K562 (cell line): ENCODE data around the gene PRC1. TPM values are rescaled to one million over a fixed set of nuclear protein-coding genes. Genes with fewer than 3 reads are reported as not detected.
A peak's percentile ranks its signal among the peaks of the same experiment; 100 is the strongest.

Experiments
- CHD2 ChIP-seq: IDR thresholded peaks from 2 replicates; pipeline ENCODE4 v1.6.1; 2011; ENCODE audit warnings: low read depth, low read length
- CREM ChIP-seq: IDR thresholded peaks from 2 replicates; pipeline ENCODE4 v1.6.1; 2014; ENCODE audit warnings: antibody characterized with exemption, low read depth
- CTCF ChIP-seq, 3 experiments: IDR thresholded peaks in 2 of 3; conservative IDR thresholded peaks in 1 of 3; 2 replicates each; pipeline ENCODE4 v1.5.1; 2011 to 2012; ENCODE audit warnings: low read length in 3 of 3, mild to moderate bottlenecking in 3 of 3, control low read depth in 2 of 3, improper control_type of control experiment in 1 of 3, inconsistent platforms in 1 of 3, low read depth in 1 of 3, mixed read lengths in 1 of 3, moderate library complexity in 1 of 3; ENCODE audit not compliant: insufficient read depth in 2 of 3
- GABPB1 ChIP-seq: sonication (generic); formaldehyde crosslinking; IDR thresholded peaks from 2 replicates; pipeline ENCODE4 v1.8.0; 2022; ENCODE audit warnings: mild to moderate bottlenecking, missing genetic modification reagents
- L3MBTL2 ChIP-seq: fragments of 450-650 bp; IDR thresholded peaks from 2 replicates; pipeline ENCODE4 v1.6.1; 2016; ENCODE audit warnings: mild to moderate bottlenecking, moderate library complexity
- RAD21 ChIP-seq, 2 experiments: fragments of 250-450 bp in 1 of 2; fragments of 450-650 bp in 1 of 2; sonication (Bioruptor Pico) in 1 of 2; formaldehyde crosslinking in 1 of 2; IDR thresholded peaks in 1 of 2; conservative IDR thresholded peaks in 1 of 2; 2 replicates each; pipeline versions ENCODE4 v1.4.0 to v1.8.0; 2020 to 2022; ENCODE audit warnings: mild to moderate bottlenecking in 2 of 2, moderate library complexity in 1 of 2
- RB1 ChIP-seq: fragments of 450-650 bp; IDR thresholded peaks from 2 replicates; pipeline ENCODE4 v1.6.1; 2017; ENCODE audit warnings: low read depth, mild to moderate bottlenecking
- SMAD1 ChIP-seq: fragments of 150-350 bp; IDR thresholded peaks from 2 replicates; pipeline ENCODE4 v1.6.1; 2014; ENCODE audit warnings: low read length, low read depth; ENCODE audit not compliant: partially characterized antibody
- SMC3 ChIP-seq: conservative IDR thresholded peaks from 2 replicates; pipeline ENCODE4 v1.6.1; 2011; ENCODE audit warnings: low read depth, low read length, improper control_type of control experiment; ENCODE audit not compliant: insufficient read depth
- SOX6 ChIP-seq: fragments of 450-650 bp; IDR thresholded peaks from 2 replicates; pipeline ENCODE4 v1.6.1; 2014; ENCODE audit warnings: mild to moderate bottlenecking
- SRF ChIP-seq, 2 experiments: fragments of 250-450, 450-650 bp in 1 of 2; sonication (Bioruptor Pico) in 1 of 2; sonication (generic) in 1 of 2; formaldehyde crosslinking; IDR thresholded peaks; 2 replicates each; pipeline versions ENCODE4 v1.5.0 to v1.5.1; 2020 to 2022; ENCODE audit warnings: mild to moderate bottlenecking in 1 of 2, missing genetic modification reagents in 1 of 2
- TCF3 ChIP-seq: sonication (generic); formaldehyde crosslinking; IDR thresholded peaks from 2 replicates; pipeline ENCODE4 v1.4.0; 2020; ENCODE audit warnings: mild to moderate bottlenecking, missing genetic modification reagents
- TEAD1 ChIP-seq, 2 experiments: fragments of 450-650 bp in 1 of 2; sonication (generic) in 1 of 2; formaldehyde crosslinking; IDR thresholded peaks; 2 replicates each; pipeline versions ENCODE4 v1.4.0 to v1.8.0; 2020 to 2022; ENCODE audit warnings: mild to moderate bottlenecking in 2 of 2, missing genetic modification reagents in 1 of 2
- ZEB2 ChIP-seq: fragments of 450-650 bp; IDR thresholded peaks from 2 replicates; pipeline ENCODE4 v1.6.1; 2016
- ZNF668 ChIP-seq: fragments of 250-450 bp; sonication (Bioruptor Pico); IDR thresholded peaks from 2 replicates; pipeline ENCODE4 v1.8.0; 2022; ENCODE audit warnings: mild to moderate bottlenecking, inconsistent platforms
- ZNF76 ChIP-seq: fragments of 250-450 bp; sonication (Bioruptor Pico); IDR thresholded peaks from 2 replicates; pipeline ENCODE4 v1.4.0; 2020; ENCODE audit warnings: mild to moderate bottlenecking, moderate library complexity, borderline replicate concordance
- polyA plus RNA-seq, 8 experiments: library from polyadenylated mRNA; depleted of rRNA in 4 of 8; stranded (reverse) in 5 of 8; unstranded in 3 of 8; fragments of >200 nt; fragmentation: Nextera tagmentation in 2 of 8; fragmentation: Illumina TruSeq in 1 of 8; extraction: Ambion mirVana in 2 of 8; extraction: Trizol in 1 of 8; gene quantifications; 2 replicates each; pipeline versions ENCODE4 v1.2.1 to v1.2.3, GENCODE V29; 2011 to 2014; ENCODE audit warnings: inconsistent platforms in 1 of 8, missing spikeins in 1 of 8
- total RNA-seq, 7 experiments: library from RNA; depleted of rRNA in 6 of 7; stranded (reverse); fragments of >200 nt in 6 of 7; fragmentation: Illumina TruSeq in 2 of 7; extraction: Trizol in 2 of 7; gene quantifications; 2 replicates each; pipeline versions ENCODE4 v1.2.1 to v1.2.3, GENCODE V29; 2011 to 2021; ENCODE audit warnings: low replicate concordance in 1 of 7
- TF ChIP-seq, protein P1 (sequence below): sonication (generic); formaldehyde crosslinking; IDR thresholded peaks from 2 replicates; pipeline ENCODE4 v1.8.1; 2023; ENCODE audit warnings: mild to moderate bottlenecking, missing genetic modification reagents

PRC1 gene
- total and polyA plus RNA-seq, 9 of the 15 experiments (the other 6 are each of a cell fraction or from before 2014, with no cell fraction given): 156 to 391 (median 240) TPM

DNA sequence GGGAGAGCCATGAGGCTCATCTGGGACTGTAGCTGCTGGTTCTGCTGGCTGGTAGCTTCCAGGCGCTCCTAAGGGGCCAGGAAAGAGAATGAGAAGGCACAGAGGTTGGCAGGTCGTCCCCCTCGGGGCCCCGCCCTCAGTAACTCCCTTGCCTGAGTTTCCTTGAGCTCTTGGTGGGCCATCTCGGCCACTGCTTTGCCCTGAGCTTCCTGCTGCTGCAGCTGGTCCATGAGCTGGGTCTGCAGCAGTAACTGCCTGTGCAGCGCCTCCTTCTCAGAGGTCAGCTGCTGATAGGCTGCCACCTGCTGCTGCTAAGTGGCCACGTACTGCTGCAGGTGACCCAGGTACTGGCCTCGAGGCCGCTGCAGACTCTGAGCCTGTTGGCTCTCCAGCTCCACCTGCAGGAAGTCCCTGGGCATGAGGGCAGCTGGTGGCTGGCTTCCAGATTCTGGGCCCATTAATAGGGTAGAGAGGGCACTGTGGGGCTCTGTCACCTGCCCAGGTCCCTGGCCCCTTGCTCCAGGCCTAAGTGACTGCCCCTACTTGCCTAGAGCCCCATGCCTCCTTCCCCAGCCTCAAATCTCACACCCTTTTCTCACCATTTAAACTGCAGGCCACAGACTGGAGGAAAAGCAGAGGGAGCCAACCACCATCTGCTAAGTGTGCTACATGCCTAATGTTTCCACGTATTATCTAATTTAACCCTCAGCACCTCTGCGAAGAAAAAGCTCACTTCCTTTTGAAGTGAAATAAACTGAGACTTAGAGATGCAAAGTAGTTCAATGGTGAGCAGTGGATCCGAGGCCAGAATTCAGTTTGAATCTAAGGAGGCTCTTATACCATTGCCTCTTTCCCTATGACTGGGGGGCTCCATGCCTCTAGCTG lies 38.8 kb upstream of the PRC1 start (continued):
- TF ChIP-seq CREM: peak; percentile 50
- peak; percentile 97 for TF ChIP-seq ZEB2
- TF ChIP-seq TCF3: peak; percentile 40; the same call in 1 of the 2 replicates
- no peak for TF ChIP-seq ZNF668
- peak; percentile 36; the same call in 1 of the 2 replicates for TF ChIP-seq GABPB1 (CRISPR knock-in tag)
- TF ChIP-seq CHD2: no peak
- TF ChIP-seq SMAD1: no peak
- 0 out of 4 replicates have a peak, but pooled peaks of 1 of the 2 experiments have one; percentile 28 for TF ChIP-seq SRF (CRISPR knock-in tag; IDR thresholded peaks at IDR 0.05)
- peak; percentile 85 to 90 (median 90) for TF ChIP-seq CTCF (IDR thresholded peaks at IDR 0.05 in 2 of 3, conservative IDR thresholded peaks at IDR 0.05 in 1 of 3; ENCODE audit: insufficient read depth in 2 of 3, low read depth in 1 of 3, low read length in 3 of 3)
- TF ChIP-seq ZNF76 (CRISPR knock-in tag): no peak
- TF ChIP-seq RAD21 (CRISPR knock-in tag; conservative IDR thresholded peaks at IDR 0.05 in 1 of 2, IDR thresholded peaks at IDR 0.05 in 1 of 2): peak; percentile 68 to 90
- peak; percentile 52 for TF ChIP-seq SMC3
- TF ChIP-seq L3MBTL2: peak; percentile 77
- peak; percentile 86; the same call in 1 of the 2 replicates for TF ChIP-seq RB1
- TF ChIP-seq SOX6: peak; percentile 36; the same call in 1 of the 2 replicates
- TF ChIP-seq TEAD1 (CRISPR knock-in tag; IDR thresholded peaks at IDR 0.05): peak in 1 of 2 experiments; percentile 34; a peak in 1 of 4 replicates
- TF ChIP-seq, protein P1, sequence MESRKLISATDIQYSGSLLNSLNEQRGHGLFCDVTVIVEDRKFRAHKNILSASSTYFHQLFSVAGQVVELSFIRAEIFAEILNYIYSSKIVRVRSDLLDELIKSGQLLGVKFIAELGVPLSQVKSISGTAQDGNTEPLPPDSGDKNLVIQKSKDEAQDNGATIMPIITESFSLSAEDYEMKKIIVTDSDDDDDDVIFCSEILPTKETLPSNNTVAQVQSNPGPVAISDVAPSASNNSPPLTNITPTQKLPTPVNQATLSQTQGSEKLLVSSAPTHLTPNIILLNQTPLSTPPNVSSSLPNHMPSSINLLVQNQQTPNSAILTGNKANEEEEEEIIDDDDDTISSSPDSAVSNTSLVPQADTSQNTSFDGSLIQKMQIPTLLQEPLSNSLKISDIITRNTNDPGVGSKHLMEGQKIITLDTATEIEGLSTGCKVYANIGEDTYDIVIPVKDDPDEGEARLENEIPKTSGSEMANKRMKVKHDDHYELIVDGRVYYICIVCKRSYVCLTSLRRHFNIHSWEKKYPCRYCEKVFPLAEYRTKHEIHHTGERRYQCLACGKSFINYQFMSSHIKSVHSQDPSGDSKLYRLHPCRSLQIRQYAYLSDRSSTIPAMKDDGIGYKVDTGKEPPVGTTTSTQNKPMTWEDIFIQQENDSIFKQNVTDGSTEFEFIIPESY (CRISPR knock-in tag): peak; percentile 74
